Right lobe of liver (tissue), 4 donors: ENCODE results near the gene KCNJ12.
"Not testable (repeated sequence)": the region's sequence is repeated elsewhere in the genome, so short reads cannot be mapped to it uniquely, and the experiment has no call there.

Experiments used
- POLR2A ChIP-seq: fragments of 450-650 bp; IDR thresholded peaks from one replicate; pipeline ENCODE4 v1.6.1; 2017; ENCODE audit warnings: antibody characterized with exemption, mild to moderate bottlenecking
- TF ChIP-seq, protein P1 (sequence below), 4 donors: fragments of 200-600 bp in 3 of 4; fragments of 450-650 bp in 1 of 4; IDR thresholded peaks; one replicate each; pipeline versions ENCODE4 v1.5.1 to v1.8.0; 2016 to 2022; ENCODE audit warnings: antibody characterized with exemption in 4 of 4, mild to moderate bottlenecking in 2 of 4
- donor health status: DM: no; HTN: no; CAD: no.
- donor health status: DM: no; HTN: no; CAD: no.
- donor health status: DM: no; HTN: yes; CAD: no.

DNA sequence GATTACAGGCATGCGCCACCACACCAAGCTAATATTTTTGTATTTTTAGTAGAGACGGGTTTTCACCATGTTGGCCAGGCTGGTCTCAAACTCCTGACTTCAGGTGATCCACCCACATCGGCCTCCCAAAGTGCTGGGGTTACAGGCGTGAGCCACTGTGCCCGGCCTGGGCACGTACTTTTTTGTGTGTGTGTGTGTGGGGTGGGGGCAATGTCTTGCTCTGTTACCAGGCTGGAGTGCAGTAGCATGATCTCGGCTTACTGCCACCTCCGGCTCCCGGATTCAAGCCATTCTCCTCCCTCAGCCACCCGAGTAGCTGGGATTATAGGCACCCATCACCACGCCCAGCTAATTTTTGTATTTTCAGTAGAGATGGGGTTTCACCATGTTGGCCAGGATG lies 36.6 kb upstream of the KCNJ12 start:
- TF ChIP-seq, protein P1, sequence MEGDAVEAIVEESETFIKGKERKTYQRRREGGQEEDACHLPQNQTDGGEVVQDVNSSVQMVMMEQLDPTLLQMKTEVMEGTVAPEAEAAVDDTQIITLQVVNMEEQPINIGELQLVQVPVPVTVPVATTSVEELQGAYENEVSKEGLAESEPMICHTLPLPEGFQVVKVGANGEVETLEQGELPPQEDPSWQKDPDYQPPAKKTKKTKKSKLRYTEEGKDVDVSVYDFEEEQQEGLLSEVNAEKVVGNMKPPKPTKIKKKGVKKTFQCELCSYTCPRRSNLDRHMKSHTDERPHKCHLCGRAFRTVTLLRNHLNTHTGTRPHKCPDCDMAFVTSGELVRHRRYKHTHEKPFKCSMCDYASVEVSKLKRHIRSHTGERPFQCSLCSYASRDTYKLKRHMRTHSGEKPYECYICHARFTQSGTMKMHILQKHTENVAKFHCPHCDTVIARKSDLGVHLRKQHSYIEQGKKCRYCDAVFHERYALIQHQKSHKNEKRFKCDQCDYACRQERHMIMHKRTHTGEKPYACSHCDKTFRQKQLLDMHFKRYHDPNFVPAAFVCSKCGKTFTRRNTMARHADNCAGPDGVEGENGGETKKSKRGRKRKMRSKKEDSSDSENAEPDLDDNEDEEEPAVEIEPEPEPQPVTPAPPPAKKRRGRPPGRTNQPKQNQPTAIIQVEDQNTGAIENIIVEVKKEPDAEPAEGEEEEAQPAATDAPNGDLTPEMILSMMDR (IDR thresholded peaks at IDR 0.05), result not testable (repeated sequence)
- TF ChIP-seq POLR2A, result not testable (repeated sequence)
